ENCODE data around the gene UCK2. TPM values are rescaled to one million over a fixed set of nuclear protein-coding genes. Genes with fewer than 3 reads are reported as not detected.

The UCK2 gene
- total RNA-seq, 1 donor from 2014 or later: 49.4 TPM

- DNase-seq (ENCODE audit: extremely low spot score in 2 of 2): no peak
- no peak overlapping the region for H3K4me3 ChIP-seq
- TF ChIP-seq CTCF (IDR thresholded peaks at IDR 0.05) (no peak), POLR2A (IDR thresholded peaks at IDR 0.05) (no peak), POLR2AphosphoS5 (IDR thresholded peaks at IDR 0.05; ENCODE audit: insufficient read depth in 1 of 2, low read depth in 1 of 2) (no peak)
- no peaks in the 10 kb centered on the region for H3K9me3 ChIP-seq
- intact Hi-C loops (cut with DNase I): no loop called here
- no peaks in the 10 kb centered on the region for H3K36me3 ChIP-seq
- no peaks in the 10 kb centered on the region for H3K27me3 ChIP-seq
- peaks cover 15% of the 10 kb centered on the region for H3K4me1 ChIP-seq
- H3K27ac ChIP-seq: no peak overlapping the region
These were observed 35.0 kb downstream of the UCK2 start for GRCh38 chr1:165862448-165862847.

- Histone ChIP-seq H3K27me3 (no peaks in the 10 kb centered on the region), H3K4me1 (peaks cover 12% of the 10 kb centered on the region), H3K9me3 (no peaks in the 10 kb centered on the region), H3K36me3 (no peaks in the 10 kb centered on the region), H3K27ac (no peak overlapping the region), H3K4me3 (no peak overlapping the region)
- no peak for TF ChIP-seq CTCF (IDR thresholded peaks at IDR 0.05)
- TF ChIP-seq POLR2A (IDR thresholded peaks at IDR 0.05): no peak
- no peak for TF ChIP-seq POLR2AphosphoS5 (IDR thresholded peaks at IDR 0.05; ENCODE audit: insufficient read depth in 1 of 2, low read depth in 1 of 2)
- no peak for DNase-seq (ENCODE audit: extremely low spot score in 2 of 2)
- intact Hi-C loops (cut with DNase I): no loop called here
These were observed 35.9 kb downstream of the UCK2 start for GRCh38 chr1:165863346-165863745.

GRCh38 chr1:165865633-165866340, 38.4 kb downstream of the UCK2 start:
- no peak for DNase-seq (ENCODE audit: extremely low spot score in 2 of 2)
- no peak for TF ChIP-seq CTCF (IDR thresholded peaks at IDR 0.05)
- TF ChIP-seq POLR2AphosphoS5 (IDR thresholded peaks at IDR 0.05; ENCODE audit: insufficient read depth in 1 of 2, low read depth in 1 of 2): no peak
- TF ChIP-seq POLR2A (IDR thresholded peaks at IDR 0.05): no peak
- Histone ChIP-seq H3K27ac (no peak overlapping the region), H3K4me1 (peaks cover 12% of the 10 kb centered on the region), H3K36me3 (no peaks in the 10 kb centered on the region), H3K4me3 (no peak overlapping the region), H3K9me3 (no peaks in the 10 kb centered on the region), H3K27me3 (no peaks in the 10 kb centered on the region)
- intact Hi-C loops (cut with DNase I): no loop called here

- Histone ChIP-seq H3K27me3 (no peaks in the 10 kb centered on the region), H3K27ac (no peak overlapping the region), H3K36me3 (no peaks in the 10 kb centered on the region), H3K4me1 (no peaks in the 10 kb centered on the region), H3K4me3 (no peak overlapping the region), H3K9me3 (no peaks in the 10 kb centered on the region)
- TF ChIP-seq POLR2AphosphoS5 (IDR thresholded peaks at IDR 0.05; ENCODE audit: insufficient read depth in 1 of 2, low read depth in 1 of 2): no peak
- TF ChIP-seq CTCF (IDR thresholded peaks at IDR 0.05): no peak
- TF ChIP-seq POLR2A (IDR thresholded peaks at IDR 0.05): no peak
- DNase-seq (ENCODE audit: extremely low spot score in 2 of 2): no peak
- intact Hi-C loops (cut with DNase I): no loop called here
These were observed 41.9 kb downstream of the UCK2 start for GRCh38 chr1:165869343-165869742.

- H3K27ac ChIP-seq: no peak overlapping the region
- TF ChIP-seq CTCF (IDR thresholded peaks at IDR 0.05) (no peak), POLR2A (IDR thresholded peaks at IDR 0.05) (no peak), POLR2AphosphoS5 (IDR thresholded peaks at IDR 0.05; ENCODE audit: insufficient read depth in 1 of 2, low read depth in 1 of 2) (no peak)
- no peaks in the 10 kb centered on the region for H3K4me1 ChIP-seq
- H3K9me3 ChIP-seq: no peaks in the 10 kb centered on the region
- no peaks in the 10 kb centered on the region for H3K27me3 ChIP-seq
- no peak overlapping the region for H3K4me3 ChIP-seq
- intact Hi-C loops (cut with DNase I): no loop called here
- no peak for DNase-seq (ENCODE audit: extremely low spot score in 2 of 2)
- no peaks in the 10 kb centered on the region for H3K36me3 ChIP-seq
These were observed 44.1 kb downstream of the UCK2 start for GRCh38 chr1:165871311-165872067.
